Right ventricle myocardium superior (tissue), 1 donor: ENCODE measurements around the gene SSRP1. TPM values are rescaled to one million over a fixed set of nuclear protein-coding genes. Genes with fewer than 3 reads are reported as not detected.
"Not testable (repeated sequence)": the region's sequence is repeated elsewhere in the genome, so short reads cannot be mapped to it uniquely, and the experiment has no call there.

ENCODE experiments used
- ATAC-seq: fragments of 200-7000 bp; cut with Tn5 transposase; one replicate; pipeline ENCODE4 v1.9.1; 2020; ENCODE audit warnings: mild to moderate bottlenecking; ENCODE audit not compliant: poor library complexity
- DNase-seq: peaks from one replicate; pipeline ENCODE4 v3.0.0-alpha.2; 2020
- intact Hi-C: fragments of 100-400 bp; cut with DNase I; formaldehyde crosslinking; loops from one replicate; pipeline ENCODE4 v1.11.2; 2022
- total RNA-seq: library from RNA; stranded (reverse); fragmentation: NEBNext Ultra II Directional; extraction: Animal tissue kit (Norgen Biotek cat#: 25700); gene quantifications from one replicate; pipeline ENCODE4 v1.2.1, GENCODE V29; 2021
- donor health status: DM: no; HTN: yes; CAD: no; lungs with severe emphysema.

SSRP1 gene
- total RNA-seq, 1 donor from 2014 or later, result 36.3 TPM

GRCh38 chr11:57308426-57309060, 27.1 kb downstream of the SSRP1 start:
- intact Hi-C loops, result no loop called here
- ATAC-seq, result no peak
- DNase-seq, result no peak

DNA sequence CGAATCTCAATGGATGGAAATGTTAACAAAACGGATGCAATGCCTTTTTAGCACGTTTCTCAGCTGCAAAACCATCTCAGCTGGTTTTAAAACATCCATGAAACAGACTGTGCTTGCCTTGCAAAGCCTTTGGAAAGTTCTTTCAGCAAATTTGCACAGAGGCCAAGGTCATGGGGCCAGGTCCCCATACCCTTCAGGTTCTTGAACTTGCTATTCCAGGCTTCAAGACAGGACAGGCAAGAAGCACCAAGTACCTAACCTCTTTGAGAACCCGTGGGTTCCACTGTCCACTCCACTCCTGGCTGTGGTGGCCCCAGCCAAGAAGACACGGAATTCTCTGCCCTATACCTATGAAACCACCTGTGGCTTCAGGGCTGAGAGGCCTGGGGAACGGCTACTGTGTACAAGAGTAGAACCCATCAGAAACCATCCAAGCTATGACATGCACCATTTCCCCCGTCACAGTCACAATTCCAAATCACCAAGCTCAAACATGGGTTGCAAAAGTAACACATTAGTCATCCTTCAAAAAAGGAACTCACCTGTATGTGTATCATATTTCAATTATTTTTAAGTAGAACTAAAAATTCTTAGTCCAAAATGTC, 27.9 kb downstream of the SSRP1 start:
- no peak for ATAC-seq
- intact Hi-C loops, result no loop called here
- no peak for DNase-seq

- intact Hi-C loops, result no loop called here
- DNase-seq (no peak), ATAC-seq (no peak)
These were observed 28.6 kb downstream of the SSRP1 start for GRCh38 chr11:57306940-57307565.

DNA sequence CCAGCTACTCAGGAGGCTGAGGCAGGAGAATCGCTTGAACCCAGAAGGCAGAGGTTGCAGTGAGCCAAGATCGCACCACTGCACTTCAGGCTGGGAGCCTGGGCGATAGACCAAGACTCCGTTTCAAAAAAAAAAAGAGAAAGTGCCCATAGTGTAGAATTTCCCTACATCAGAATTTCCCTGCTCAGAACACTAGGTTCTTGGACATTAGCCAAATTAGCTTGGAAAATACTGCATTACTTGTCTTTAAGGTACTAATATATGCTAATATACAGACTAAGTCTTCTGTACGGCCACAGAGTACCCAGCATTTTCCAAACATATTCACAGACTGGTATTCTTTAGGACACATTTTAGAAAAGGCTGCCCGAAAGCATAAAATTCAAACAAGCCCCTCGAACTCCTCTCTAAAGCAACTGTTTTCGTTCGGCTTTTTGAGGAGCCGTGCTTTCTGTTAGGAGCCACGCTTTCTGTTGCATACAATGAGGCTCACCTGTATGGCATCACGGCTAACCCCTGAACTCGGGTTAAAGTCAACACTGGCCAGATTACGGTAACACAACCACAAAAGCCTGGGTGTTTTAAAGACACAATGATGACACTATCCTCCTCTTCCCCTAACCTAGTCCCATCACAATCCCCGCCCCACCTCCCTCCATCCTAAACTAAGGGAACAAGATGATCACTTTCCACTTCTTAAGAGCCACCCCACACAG, 29.4 kb downstream of the SSRP1 start:
- ATAC-seq (no peak), DNase-seq (no peak)
- intact Hi-C loops, result no loop called here

- DNase-seq (no peak), ATAC-seq (no peak)
- intact Hi-C loops, result no loop called here
These were observed 30.2 kb downstream of the SSRP1 start for GRCh38 chr11:57305523-57305922.

GRCh38 chr11:57303990-57304579, 31.6 kb downstream of the SSRP1 start:
- intact Hi-C loops, result no loop called here
- DNase-seq (no peak), ATAC-seq (no peak)

DNA sequence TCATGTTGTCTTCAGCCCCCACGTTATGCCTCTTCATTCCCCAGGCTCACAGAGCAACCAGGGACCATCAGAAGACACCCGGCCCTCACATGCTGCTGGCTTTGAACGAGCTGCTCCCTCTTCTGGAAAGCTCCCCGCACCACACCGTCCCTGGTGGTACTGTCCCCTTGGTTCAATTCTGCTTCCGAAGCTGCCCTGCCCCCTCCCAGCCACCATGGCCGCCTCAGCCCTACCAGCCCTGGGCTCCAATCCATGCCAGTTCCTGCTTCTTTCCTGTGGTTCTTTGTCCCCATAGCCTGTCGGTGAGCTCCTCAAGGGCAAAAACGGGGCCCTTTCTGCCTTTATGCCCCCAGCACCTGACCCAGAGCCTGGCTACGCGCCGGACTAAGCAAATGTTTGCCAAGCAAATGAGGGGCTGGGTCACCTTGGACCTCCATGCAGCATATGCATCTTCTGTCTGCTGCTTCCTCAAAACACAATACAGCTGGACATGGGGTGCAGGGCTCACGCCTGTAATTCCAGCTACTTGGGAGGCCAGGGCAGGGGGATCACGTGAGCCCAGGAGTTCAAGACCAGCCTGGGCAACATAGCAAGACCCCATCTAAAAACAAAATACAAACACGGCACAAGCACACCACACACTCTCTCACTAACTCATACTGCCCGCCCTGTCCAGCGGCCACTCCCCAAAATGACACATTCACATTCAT, 32.3 kb downstream of the SSRP1 start:
- DNase-seq, result no peak
- intact Hi-C loops, result no loop called here
- ATAC-seq, result no peak

- ATAC-seq (no peak), DNase-seq (no peak)
- intact Hi-C loops, result no loop called here
These were observed 33.2 kb downstream of the SSRP1 start for GRCh38 chr11:57302489-57302888.

DNA sequence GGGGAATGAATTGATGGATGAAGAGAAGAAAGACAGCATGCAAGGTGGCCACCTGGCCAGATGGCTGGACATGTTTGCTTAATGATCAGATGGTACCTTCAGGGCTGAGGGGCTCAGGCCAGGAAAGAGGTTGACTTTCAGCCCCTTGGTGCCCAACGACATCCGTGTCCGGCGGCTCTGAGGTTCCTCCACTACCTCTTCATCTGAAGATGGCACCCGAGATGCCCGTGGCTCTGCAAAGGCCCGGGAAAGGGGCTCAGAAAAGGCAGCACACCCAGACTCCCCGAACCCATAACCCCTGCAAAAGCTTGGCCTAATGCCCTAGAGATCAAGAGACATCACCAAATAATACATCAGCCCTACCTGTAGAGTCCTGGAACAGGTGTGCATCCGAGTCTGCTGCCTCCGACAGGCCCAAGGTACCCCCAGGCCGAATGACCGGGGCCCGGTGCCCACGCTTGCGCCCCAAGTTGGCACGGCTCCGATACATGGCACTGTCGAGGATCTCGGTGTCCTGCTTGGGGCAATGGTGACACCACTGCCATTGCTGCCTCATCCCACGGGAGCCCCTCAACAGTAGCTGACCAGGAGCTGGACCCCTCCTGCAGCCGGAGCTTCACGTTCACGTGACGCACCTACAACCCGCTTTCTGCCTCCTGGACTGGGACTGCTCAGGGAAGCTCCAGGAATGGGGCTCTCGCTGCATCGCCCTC, 33.8 kb downstream of the SSRP1 start:
- ATAC-seq (no peak), DNase-seq (no peak)
- intact Hi-C loops, result no loop called here

GRCh38 chr11:57300785-57301184, 34.9 kb downstream of the SSRP1 start:
- intact Hi-C loops, result no loop called here

DNA sequence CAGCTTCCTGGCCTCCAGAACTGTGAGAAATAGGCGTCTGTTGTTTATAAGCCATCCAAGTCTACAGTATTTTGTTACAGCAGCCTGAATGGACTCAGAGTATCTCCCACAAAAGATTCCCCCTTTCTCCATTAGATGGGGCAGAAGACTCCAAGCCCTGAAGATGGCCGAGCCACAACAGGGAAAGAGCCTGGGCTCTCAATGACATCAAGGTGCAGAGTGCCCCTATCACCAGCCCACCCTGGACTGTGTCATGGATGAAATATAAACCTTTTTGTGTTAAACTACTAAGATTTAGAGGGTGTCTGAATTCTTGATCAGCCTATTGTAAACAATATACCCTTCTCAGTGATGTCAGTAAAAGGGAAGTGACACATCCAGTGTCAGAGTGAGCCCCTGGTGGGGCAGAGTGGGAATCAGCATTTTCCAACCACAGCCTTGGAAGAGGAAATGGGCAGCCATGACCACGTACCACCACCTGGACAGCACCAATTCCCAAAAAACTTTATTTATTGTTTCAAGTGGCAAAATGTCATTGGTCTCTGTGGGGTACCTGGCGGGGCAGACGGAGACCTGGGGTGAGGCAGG, 36.4 kb downstream of the SSRP1 start:
- intact Hi-C loops, result no loop called here
- DNase-seq (no peak), ATAC-seq (no peak)

More at GRCh38 chr11:57300785-57301184, 34.9 kb downstream of the SSRP1 start:
- DNase-seq (no peak), ATAC-seq (no peak)

- intact Hi-C loops, result no loop called here
- ATAC-seq (no peak), DNase-seq (no peak)
These were observed 38.5 kb downstream of the SSRP1 start for GRCh38 chr11:57297221-57297620.

GRCh38 chr11:57296205-57296604, 39.5 kb downstream of the SSRP1 start:
- ATAC-seq, intact Hi-C loops, DNase-seq: not testable (repeated sequence)

GRCh38 chr11:57294225-57295131, 41.2 kb downstream of the SSRP1 start:
- ATAC-seq (peak; percentile 26), DNase-seq (no peak)
- intact Hi-C loops, result no loop called here

GRCh38 chr11:57290288-57290687, 45.4 kb downstream of the SSRP1 start:
- ATAC-seq (no peak), DNase-seq (no peak)
- intact Hi-C loops, result no loop called here

DNA sequence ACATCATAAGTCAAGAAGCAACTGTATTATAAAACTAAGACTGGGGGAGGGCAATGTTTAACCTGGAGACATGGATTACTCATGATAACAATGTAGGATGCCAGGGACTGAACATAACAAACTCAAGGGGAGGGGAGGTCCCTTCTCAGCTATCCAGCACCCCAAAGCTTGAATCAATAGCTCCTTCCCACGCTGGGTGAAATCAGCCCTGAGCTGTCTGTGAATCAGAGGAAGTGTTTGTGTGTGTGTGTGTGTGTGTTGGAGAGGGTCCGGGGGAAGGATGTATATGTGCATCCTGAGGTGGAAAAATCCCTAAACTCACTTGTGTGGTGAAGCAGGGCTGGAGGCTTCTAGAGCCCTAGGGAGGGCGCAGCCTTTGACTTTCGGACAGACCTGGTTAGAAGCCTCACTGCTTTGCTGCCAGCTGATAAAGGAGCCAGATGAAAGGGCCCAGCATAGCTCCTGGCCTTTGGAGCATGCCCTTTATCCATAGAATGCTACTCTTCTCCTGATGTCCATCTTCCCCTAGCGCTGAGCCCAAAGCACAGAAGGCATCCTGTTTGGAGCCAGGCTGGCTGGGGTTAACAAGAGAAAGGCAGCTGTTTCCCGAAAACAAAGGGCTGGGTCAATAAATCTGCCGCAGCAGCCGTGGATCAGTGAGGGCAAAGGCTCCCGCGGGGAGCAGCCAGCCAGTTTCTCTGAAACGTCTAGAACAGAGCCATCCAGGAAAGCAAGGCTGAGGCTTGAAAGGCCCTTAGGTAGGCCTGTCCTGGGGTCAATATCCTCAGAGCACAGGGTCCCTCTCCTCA, 46.7 kb downstream of the SSRP1 start:
- intact Hi-C loops, result no loop called here
- DNase-seq (no peak), ATAC-seq (peak; percentile 30)
